Adipose tissue (tissue), 3 donors: ENCODE measurements around the gene LYPD6B. TPM values are rescaled to one million over a fixed set of nuclear protein-coding genes. Genes with fewer than 3 reads are reported as not detected.

Experiments
- H3K27ac ChIP-seq: one replicate; pipeline ENCODE4 v1.5.1; 2013; ENCODE audit warnings: low read depth, low read length
- WGBS, 3 donors: extraction: QIAGEN DNeasy Blood & Tissue Kit; methylation state at CpG; one replicate each; pipeline ENCODE4 v1.1.7; 2013; 5-methylcytosine and 5-hydroxymethylcytosine counted together
- polyA plus RNA-seq, 3 donors: library from polyadenylated mRNA; stranded (reverse); fragments of 200-250 nt; gene quantifications; one replicate each; pipeline ENCODE4 v1.2.3, GENCODE V29; 2013
- donor health status: healthy with polysubstance abuse.
- donor health status: Bipolar disorder and iron deficiency.
- donor health status: healthy.

The LYPD6B gene
- polyA plus RNA-seq, 3 donors = 4.3 to 6.6 TPM; not detected in 1

- no peak overlapping the region for H3K27ac ChIP-seq
- WGBS, 3 donors = 20 to 49% (median 45%) methylated on average over 3 of the region's 3 CpGs
Observed at GRCh38 chr2:149064365-149064841, 25.9 kb downstream of the LYPD6B start.

DNA sequence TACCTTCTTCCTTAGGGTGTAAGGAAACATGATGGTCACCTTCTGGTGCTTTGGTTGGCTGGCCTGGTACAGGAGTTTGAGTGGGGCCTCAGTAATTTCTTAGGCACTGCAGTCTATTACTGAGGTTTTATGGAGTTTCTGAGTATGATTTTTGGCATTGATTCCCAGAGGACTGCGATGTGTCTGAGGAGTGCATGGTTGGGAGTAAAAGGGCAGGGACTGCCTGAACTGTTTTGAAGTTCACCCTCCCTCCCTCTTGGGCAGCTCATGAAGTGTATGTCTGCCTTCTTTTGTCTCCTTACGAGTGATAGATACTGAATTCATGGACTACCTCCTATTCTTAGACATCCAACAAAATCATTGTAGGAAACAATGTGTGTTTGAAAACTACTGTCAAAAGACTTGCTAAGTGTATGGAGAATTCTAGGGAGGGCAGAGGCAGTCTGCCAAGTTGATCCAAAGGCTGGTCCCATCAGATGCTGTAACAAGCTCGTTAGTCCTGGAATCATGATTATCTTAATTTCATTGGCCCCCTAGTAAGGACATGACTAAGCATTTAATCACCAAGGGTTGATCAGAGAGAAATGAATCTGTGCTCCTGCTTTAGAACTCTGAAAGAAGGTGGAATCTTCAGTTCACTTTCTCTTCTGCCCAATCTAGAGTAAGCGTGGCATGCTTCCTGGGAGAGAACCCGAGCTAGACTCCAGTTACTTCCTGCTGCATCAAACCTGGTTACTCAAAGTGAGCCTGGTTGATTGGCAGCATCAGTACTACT, 26.5 kb downstream of the LYPD6B start:
- WGBS, 3 donors = 70 to 75% (median 73%) methylated on average over 5 of the region's 5 CpGs
- no peak overlapping the region for H3K27ac ChIP-seq

DNA sequence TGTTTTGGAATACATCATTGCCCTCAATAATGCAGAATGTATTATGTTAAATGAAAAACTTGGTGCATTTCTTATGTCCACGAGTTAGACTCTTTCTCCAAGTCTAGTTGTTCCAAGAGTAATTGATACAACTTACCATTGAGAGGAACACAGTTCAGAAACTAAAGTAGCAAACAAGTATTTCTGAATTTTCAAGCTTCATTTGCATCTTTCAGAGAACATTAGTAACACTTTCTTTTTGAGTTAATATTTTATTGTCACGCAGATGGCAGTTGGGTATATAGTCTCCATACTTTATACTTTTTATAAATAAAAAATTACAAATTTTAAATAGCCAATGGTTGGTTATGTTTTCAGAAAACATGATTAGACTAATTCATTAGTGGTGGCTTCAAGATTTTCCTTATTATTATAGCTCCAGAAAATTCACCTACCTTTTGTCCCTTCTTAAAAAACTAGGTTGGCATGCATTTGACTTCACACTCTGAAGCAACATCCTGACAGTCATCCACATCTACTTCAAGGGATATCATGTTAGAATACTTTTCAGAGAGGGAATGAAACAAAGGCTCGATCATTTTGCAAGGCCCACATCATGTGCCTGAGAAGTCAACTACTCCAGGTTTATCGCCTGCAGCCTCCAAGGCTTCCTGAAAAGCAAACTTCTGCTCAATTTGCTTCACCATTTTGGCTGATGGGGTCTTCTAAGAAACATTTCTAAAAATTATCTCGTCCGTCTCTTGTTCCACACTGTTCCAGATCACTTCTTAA, 29.9 kb downstream of the LYPD6B start:
- WGBS, 3 donors = 72 to 93% (median 85%) methylated on average over 6 of the region's 6 CpGs
- no peak overlapping the region for H3K27ac ChIP-seq

GRCh38 chr2:149068996-149069888, 30.7 kb downstream of the LYPD6B start:
- no peak overlapping the region for H3K27ac ChIP-seq
- 46 to 67% (median 53%) methylated on average over 5 of the region's 5 CpGs for WGBS, 3 donors

DNA sequence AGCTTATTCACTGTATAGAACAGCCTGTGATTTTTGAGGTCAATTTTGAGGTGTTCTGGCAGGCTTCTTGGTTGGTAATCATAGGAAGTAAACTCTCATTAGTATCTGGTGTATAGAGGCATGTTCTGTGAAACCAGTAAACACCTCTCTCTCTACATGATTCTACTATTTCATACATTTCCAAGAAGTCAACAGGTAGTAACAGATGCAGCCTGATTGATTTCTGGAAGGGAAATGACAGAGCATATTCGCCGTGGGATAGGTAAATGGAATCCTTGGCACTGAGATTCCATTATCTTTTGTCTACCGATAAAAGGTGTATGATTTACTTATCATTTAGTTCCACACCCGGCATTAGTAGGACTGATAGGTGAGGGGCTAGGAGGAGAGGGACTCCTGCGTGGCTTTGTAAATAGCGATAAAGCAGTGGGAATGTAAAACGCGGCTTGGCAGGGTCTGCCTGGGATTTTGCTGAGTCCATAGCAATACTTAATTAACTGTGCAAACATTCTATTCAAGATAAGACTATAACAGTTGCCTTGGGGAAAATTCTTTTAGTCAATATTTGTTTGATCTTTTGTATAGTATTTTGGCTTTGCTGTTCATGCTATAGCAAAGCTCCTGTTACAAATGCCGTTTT, 32.3 kb downstream of the LYPD6B start:
- 32 to 73% (median 72%) methylated on average over 9 of the region's 9 CpGs for WGBS, 3 donors
- H3K27ac ChIP-seq = no peak overlapping the region

- H3K27ac ChIP-seq = no peak overlapping the region
- WGBS, 3 donors = 38 to 89% (median 86%) methylated on average over 2 of the region's 2 CpGs
Observed at GRCh38 chr2:149075105-149075504, 36.6 kb downstream of the LYPD6B start.

- H3K27ac ChIP-seq = no peak overlapping the region
- WGBS, 3 donors = 48 to 64% (median 58%) methylated on average over 10 of the region's 10 CpGs
Observed at GRCh38 chr2:149075853-149076252, 37.4 kb downstream of the LYPD6B start.

GRCh38 chr2:149076863-149077412, 38.4 kb downstream of the LYPD6B start:
- 60 to 75% (median 67%) methylated on average over 5 of the region's 5 CpGs for WGBS, 3 donors

GRCh38 chr2:149077861-149078260, 39.4 kb downstream of the LYPD6B start:
- 74 to 80% (median 75%) methylated on average over 3 of the region's 3 CpGs for WGBS, 3 donors
- H3K27ac ChIP-seq = no peak overlapping the region

More at GRCh38 chr2:149076863-149077412, 38.4 kb downstream of the LYPD6B start:
- H3K27ac ChIP-seq = no peak overlapping the region

GRCh38 chr2:149080099-149080498, 41.6 kb downstream of the LYPD6B start:
- H3K27ac ChIP-seq = no peak overlapping the region
- 64 to 69% (median 68%) methylated on average over 3 of the region's 3 CpGs for WGBS, 3 donors

- WGBS, 3 donors = 70 to 75% (median 73%) methylated on average over 1 of the region's 1 CpG
Observed at GRCh38 chr2:149080971-149081370, 42.5 kb downstream of the LYPD6B start.

GRCh38 chr2:149082079-149082478, 43.6 kb downstream of the LYPD6B start:
- no peak overlapping the region for H3K27ac ChIP-seq
- 32 to 35% (median 33%) methylated on average over 3 of the region's 3 CpGs for WGBS, 3 donors

More at GRCh38 chr2:149080971-149081370, 42.5 kb downstream of the LYPD6B start:
- H3K27ac ChIP-seq = no peak overlapping the region

- H3K27ac ChIP-seq = no peak overlapping the region
- WGBS, 3 donors = 80 to 93% (median 88%) methylated on average over 4 of the region's 4 CpGs
Observed at GRCh38 chr2:149082735-149083134, 44.2 kb downstream of the LYPD6B start.

DNA sequence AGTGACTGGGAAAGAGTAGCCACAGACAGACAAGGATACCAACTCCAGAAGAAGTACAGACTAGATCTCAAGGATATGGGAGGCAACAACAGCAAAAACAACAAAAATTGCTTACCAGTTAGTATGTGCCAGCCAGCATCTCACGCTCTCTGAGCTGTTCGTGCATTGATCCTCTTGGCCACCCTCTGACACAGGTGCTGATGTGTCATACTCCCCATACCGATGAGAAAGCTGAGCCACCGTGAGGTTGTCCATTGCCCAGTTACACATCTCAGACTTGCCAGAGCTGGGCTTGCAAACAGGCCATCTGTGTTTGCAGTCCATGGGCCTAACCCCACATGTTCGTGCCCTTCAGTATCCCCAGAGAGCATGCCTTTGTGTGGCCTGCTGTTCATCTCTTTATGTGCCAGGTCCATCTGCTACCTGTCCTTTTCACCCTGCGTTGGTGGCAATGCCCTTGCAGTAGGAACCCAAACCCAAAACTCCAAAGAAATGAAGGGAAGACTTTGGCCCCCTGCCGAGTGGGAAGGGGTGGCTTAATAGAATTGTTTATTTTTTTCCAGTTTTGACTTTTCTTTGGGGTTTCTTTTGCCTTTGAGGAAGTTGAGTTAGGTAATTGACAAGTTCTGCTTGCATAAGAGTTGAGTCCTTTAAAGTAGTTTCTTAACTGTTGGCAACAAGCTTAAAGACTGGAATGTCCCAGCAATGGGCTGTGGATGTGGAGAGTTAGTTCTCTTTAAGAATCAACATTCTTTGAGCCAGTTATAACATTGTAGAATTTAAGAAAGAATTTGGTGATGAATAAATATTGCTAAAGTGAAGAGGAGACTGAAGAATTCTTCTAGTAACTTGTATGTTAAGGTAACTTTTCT, 46.7 kb downstream of the LYPD6B start:
- WGBS, 3 donors = 75 to 92% (median 78%) methylated on average over 7 of the region's 7 CpGs
- no peak overlapping the region for H3K27ac ChIP-seq

- H3K27ac ChIP-seq = no peak overlapping the region
- 67 to 89% (median 88%) methylated on average over 4 of the region's 4 CpGs for WGBS, 3 donors
Observed at GRCh38 chr2:149087751-149088150, 49.3 kb downstream of the LYPD6B start.

- H3K27ac ChIP-seq = no peak overlapping the region
Observed at GRCh38 chr2:149089068-149089467, 50.6 kb downstream of the LYPD6B start.

DNA sequence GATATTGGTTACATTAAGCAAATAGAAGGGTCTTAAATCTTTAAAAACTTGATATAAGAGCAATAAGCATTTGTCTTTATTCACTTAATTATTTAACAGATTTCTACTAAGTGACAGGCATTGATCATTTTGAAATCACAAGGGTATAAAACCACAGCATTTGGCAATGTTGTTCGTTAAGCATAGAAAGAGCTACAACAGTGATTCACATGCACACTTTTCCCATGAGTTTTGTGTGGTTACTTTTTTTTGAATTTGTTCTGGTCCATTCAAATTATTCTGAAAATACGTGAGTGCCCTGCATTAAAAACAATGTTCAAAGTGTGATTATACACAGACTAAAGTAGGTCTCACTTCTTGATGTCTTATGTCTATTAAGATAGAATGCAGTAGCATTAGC, 52.2 kb downstream of the LYPD6B start:
- WGBS, 3 donors = 44 to 90% (median 53%) methylated on average over 2 of the region's 2 CpGs
- no peak overlapping the region for H3K27ac ChIP-seq
